ENCODE results near the gene EEFSEC.

EEFSEC gene

DNA sequence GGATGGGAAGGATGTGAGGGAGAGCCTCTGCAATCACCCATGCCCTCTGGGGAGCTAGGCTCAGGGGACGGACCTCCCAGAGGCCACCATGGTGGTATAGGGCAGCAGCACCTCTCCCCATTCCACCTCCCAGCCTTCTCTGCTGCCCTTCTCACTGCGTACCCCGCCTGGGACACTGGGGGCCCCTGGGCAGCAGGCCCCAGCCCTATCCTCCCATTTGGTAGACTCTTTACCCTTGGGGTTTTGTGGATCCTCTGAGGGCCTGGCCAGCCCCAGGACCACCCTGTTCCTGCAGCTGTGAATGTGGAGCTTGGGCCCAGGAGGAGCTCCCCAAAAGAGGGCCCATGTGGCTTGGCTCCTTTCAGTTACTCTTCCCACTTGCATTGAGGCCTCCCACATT, 181.5 kb downstream of the EEFSEC start:
- H3K4me1 ChIP-seq (ENCODE audit: control insufficient read depth, low read depth, low read length) = peaks cover 9% of the 10 kb centered on the region

DNA sequence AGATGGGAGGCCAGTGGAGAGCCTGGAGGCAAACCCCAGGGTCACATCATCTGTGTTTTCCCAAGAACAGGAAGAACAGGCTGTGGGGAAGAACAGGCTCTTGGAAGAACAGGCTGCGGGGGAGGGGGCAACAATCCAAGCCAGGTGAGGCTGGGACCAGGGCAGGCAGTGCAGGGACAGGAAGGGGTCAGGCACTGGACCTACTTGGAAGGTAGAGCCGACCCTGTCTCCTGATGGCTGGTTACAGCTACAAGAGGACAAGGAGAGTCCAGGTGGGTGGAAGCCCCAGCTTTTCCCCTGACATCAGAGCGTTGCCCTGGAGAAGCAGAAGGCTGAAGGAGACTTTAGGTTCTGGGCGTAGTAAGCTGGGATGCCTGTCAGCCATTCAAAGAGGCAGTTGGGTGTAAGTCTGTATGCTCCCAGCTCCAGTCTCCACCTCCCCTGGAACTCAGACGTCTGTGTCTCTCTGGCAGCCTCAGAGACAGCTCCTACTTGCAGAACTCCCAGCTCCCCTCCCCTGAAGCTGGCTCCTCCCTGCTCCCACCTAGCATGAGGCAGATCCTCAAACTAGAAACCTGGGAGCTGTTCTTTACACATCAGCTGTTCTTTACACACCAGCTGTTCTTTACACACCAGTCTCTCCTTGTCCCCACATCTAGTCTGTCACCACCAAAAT, 182.5 kb downstream of the EEFSEC start:
- no peaks in the 10 kb centered on the region for H3K27me3 ChIP-seq (ENCODE audit: control insufficient read depth, insufficient read depth, low read length)
- H3K36me3 ChIP-seq (ENCODE audit: control insufficient read depth, low read depth, low read length) = no peaks in the 10 kb centered on the region
- H3K4me3 ChIP-seq (ENCODE audit: low read length) = no peak overlapping the region
- no peak overlapping the region for H3K9ac ChIP-seq (ENCODE audit: low read length)
- H3K27ac ChIP-seq (ENCODE audit: low read length) = no peak overlapping the region
- H3K4me1 ChIP-seq (ENCODE audit: control insufficient read depth, low read depth, low read length) = peaks cover 9% of the 10 kb centered on the region
- no peaks in the 10 kb centered on the region for H3K9me3 ChIP-seq (ENCODE audit: control insufficient read depth, low read depth, low read length)

More for the DNA sequence above, 181.5 kb downstream of the EEFSEC start:
- Histone ChIP-seq H3K9me3 (ENCODE audit: control insufficient read depth, low read depth, low read length) (no peaks in the 10 kb centered on the region), H3K27me3 (ENCODE audit: control insufficient read depth, insufficient read depth, low read length) (no peaks in the 10 kb centered on the region), H3K9ac (ENCODE audit: low read length) (no peak overlapping the region), H3K4me3 (ENCODE audit: low read length) (no peak overlapping the region), H3K36me3 (ENCODE audit: control insufficient read depth, low read depth, low read length) (no peaks in the 10 kb centered on the region), H3K27ac (ENCODE audit: low read length) (no peak overlapping the region)

DNA sequence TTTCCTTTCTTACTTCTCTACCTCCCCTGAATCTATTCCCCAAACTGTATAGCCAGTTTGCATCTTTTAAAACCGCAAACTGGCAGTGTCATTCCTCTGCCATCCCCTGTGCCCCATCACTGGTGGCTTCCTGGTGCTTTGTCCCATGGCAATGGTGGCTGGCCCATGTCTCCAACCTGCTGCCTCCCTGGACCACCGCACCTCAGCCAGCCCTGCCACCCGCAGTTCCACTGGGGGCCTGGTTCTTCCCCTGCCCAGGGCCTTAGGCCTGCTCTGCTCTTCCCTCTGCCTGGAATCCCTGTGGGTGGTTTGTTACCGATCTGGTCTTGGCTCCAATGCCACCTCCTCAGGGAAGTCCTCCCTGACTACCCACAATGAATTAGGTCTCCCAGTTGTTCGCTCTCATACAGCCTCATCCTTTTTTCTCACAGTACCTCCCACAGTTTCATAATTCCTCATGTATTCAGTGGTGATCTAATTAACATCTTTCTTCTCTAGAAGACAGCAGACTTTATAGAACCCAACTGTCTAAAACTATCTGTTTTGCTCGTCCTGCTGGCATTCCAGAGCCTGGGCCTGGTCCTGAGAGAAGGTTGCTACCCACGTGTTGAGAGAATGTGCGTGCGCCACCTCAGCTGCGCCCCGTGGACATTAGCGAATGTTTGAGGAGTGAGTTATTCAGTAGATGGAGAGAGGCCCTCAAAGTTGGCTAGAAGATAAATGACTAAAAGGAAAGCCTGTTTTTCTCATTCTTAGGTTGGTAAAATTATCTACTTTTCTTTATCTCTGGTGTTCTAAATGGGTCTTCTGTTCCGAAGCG, 183.3 kb downstream of the EEFSEC start:
- peaks cover 9% of the 10 kb centered on the region for H3K4me1 ChIP-seq (ENCODE audit: control insufficient read depth, low read depth, low read length)
- no peaks in the 10 kb centered on the region for H3K36me3 ChIP-seq (ENCODE audit: control insufficient read depth, low read depth, low read length)
- no peaks in the 10 kb centered on the region for H3K27me3 ChIP-seq (ENCODE audit: control insufficient read depth, insufficient read depth, low read length)
- H3K4me3 ChIP-seq (ENCODE audit: low read length) = no peak overlapping the region
- no peaks in the 10 kb centered on the region for H3K9me3 ChIP-seq (ENCODE audit: control insufficient read depth, low read depth, low read length)
- no peak overlapping the region for H3K27ac ChIP-seq (ENCODE audit: low read length)
- no peak overlapping the region for H3K9ac ChIP-seq (ENCODE audit: low read length)

DNA sequence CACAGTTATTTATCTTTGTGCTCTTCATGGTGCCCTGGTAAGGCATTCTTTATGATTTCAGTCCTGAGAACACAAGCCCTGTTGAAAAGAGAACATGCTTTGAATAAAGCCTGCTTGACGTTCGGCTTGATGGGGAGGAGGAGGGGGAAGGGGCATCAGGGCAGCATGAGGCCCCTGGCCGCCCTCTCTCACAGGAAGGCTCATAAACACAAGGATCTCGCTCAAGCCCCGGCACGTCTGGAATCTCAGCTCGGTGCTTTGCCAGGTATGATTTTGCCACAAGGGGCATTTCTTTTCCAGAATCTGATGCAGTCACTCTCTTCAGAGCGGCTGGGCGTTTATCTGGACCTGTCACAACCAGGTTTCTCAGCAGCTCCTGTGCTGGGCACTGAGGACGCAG, 184.0 kb downstream of the EEFSEC start:
- no peak overlapping the region for H3K9ac ChIP-seq (ENCODE audit: low read length)
- H3K9me3 ChIP-seq (ENCODE audit: control insufficient read depth, low read depth, low read length) = no peaks in the 10 kb centered on the region
- no peaks in the 10 kb centered on the region for H3K36me3 ChIP-seq (ENCODE audit: control insufficient read depth, low read depth, low read length)
- no peaks in the 10 kb centered on the region for H3K27me3 ChIP-seq (ENCODE audit: control insufficient read depth, insufficient read depth, low read length)
- H3K4me3 ChIP-seq (ENCODE audit: low read length) = no peak overlapping the region
- H3K27ac ChIP-seq (ENCODE audit: low read length) = no peak overlapping the region
- H3K4me1 ChIP-seq (ENCODE audit: control insufficient read depth, low read depth, low read length) = peaks cover 9% of the 10 kb centered on the region

GRCh38 chr3:128338536-128339330, 185.5 kb downstream of the EEFSEC start:
- no peak overlapping the region for H3K9ac ChIP-seq (ENCODE audit: low read length)
- H3K4me3 ChIP-seq (ENCODE audit: low read length) = no peak overlapping the region
- H3K9me3 ChIP-seq (ENCODE audit: control insufficient read depth, low read depth, low read length) = no peaks in the 10 kb centered on the region
- H3K4me1 ChIP-seq (ENCODE audit: control insufficient read depth, low read depth, low read length) = peaks cover 9% of the 10 kb centered on the region
- H3K36me3 ChIP-seq (ENCODE audit: control insufficient read depth, low read depth, low read length) = no peaks in the 10 kb centered on the region
- H3K27ac ChIP-seq (ENCODE audit: low read length) = no peak overlapping the region
- no peaks in the 10 kb centered on the region for H3K27me3 ChIP-seq (ENCODE audit: control insufficient read depth, insufficient read depth, low read length)

DNA sequence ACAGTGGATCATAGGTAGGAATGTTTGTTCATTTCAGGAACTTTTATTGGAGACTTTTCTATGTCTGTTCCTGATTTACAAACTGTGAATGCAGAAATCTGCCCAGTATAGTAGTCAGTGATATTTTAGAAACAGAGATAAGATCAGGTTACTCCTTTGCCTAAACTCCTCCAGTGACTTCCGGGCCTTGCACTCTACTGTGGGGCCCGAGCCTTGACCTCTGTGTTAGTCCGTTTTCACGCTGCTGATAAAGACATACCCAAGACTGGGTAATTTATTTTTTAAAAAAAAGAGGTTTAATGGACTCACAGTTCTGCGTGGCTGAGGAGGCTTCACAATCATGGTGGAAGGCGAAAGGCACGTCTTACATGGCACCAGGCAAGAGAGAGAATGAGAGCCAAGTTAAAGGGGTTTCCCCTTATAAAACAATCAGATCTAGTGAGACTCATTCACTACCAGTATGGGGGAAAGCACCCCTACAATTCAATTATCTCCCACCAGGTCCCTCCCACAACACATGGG, 186.3 kb downstream of the EEFSEC start:
- no peak overlapping the region for H3K9ac ChIP-seq (ENCODE audit: low read length)

GRCh38 chr3:128340198-128340903, 187.1 kb downstream of the EEFSEC start:
- no peak overlapping the region for H3K27ac ChIP-seq (ENCODE audit: low read length)
- H3K27me3 ChIP-seq (ENCODE audit: control insufficient read depth, insufficient read depth, low read length) = no peaks in the 10 kb centered on the region
- H3K9me3 ChIP-seq (ENCODE audit: control insufficient read depth, low read depth, low read length) = no peaks in the 10 kb centered on the region
- no peak overlapping the region for H3K4me3 ChIP-seq (ENCODE audit: low read length)
- no peaks in the 10 kb centered on the region for H3K36me3 ChIP-seq (ENCODE audit: control insufficient read depth, low read depth, low read length)
- H3K9ac ChIP-seq (ENCODE audit: low read length) = no peak overlapping the region
- peaks cover 7% of the 10 kb centered on the region for H3K4me1 ChIP-seq (ENCODE audit: control insufficient read depth, low read depth, low read length)

More for the DNA sequence above, 186.3 kb downstream of the EEFSEC start:
- H3K9me3 ChIP-seq (ENCODE audit: control insufficient read depth, low read depth, low read length) = no peaks in the 10 kb centered on the region
- peaks cover 9% of the 10 kb centered on the region for H3K4me1 ChIP-seq (ENCODE audit: control insufficient read depth, low read depth, low read length)
- no peaks in the 10 kb centered on the region for H3K27me3 ChIP-seq (ENCODE audit: control insufficient read depth, insufficient read depth, low read length)
- no peak overlapping the region for H3K4me3 ChIP-seq (ENCODE audit: low read length)
- no peaks in the 10 kb centered on the region for H3K36me3 ChIP-seq (ENCODE audit: control insufficient read depth, low read depth, low read length)
- H3K27ac ChIP-seq (ENCODE audit: low read length) = no peak overlapping the region

DNA sequence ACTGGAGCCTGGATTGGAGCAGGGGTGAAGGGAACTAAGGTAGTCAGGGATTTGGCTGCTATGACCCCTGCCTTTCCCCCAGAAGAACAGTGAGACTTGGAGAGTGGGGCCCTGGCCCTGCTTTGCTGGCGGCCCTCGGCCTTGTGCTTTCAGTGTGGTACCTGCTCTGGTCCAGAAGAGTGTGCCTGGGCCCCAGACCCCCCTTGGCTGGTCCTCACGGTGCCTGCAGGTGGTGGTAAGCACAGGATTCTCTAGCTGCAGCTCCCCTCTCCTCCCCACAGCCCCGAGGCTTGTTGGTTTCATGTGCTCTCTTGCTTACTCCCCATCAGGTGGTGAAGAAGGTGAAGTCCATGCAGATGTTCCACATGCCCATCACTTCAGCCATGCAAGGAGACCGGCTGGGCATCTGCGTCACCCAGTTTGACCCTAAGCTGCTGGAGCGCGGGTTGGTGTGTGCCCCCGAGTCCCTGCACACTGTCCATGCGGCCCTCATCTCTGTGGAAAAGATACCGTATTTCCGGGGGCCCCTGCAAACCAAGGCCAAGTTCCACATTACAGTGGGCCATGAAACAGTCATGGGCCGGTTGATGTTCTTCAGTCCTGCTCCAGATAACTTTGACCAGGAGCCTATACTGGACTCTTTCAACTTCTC, 187.7 kb downstream of the EEFSEC start:
- H3K9me3 ChIP-seq (ENCODE audit: control insufficient read depth, low read depth, low read length) = no peaks in the 10 kb centered on the region
- H3K36me3 ChIP-seq (ENCODE audit: control insufficient read depth, low read depth, low read length) = no peaks in the 10 kb centered on the region
- H3K4me3 ChIP-seq (ENCODE audit: low read length) = no peak overlapping the region
- H3K4me1 ChIP-seq (ENCODE audit: control insufficient read depth, low read depth, low read length) = no peaks in the 10 kb centered on the region
- no peaks in the 10 kb centered on the region for H3K27me3 ChIP-seq (ENCODE audit: control insufficient read depth, insufficient read depth, low read length)
- no peak overlapping the region for H3K9ac ChIP-seq (ENCODE audit: low read length)
- H3K27ac ChIP-seq (ENCODE audit: low read length) = no peak overlapping the region

- H3K27me3 ChIP-seq (ENCODE audit: control insufficient read depth, insufficient read depth, low read length) = no peaks in the 10 kb centered on the region
- H3K4me3 ChIP-seq (ENCODE audit: low read length) = no peak overlapping the region
- H3K27ac ChIP-seq (ENCODE audit: low read length) = no peak overlapping the region
- no peaks in the 10 kb centered on the region for H3K4me1 ChIP-seq (ENCODE audit: control insufficient read depth, low read depth, low read length)
- no peaks in the 10 kb centered on the region for H3K9me3 ChIP-seq (ENCODE audit: control insufficient read depth, low read depth, low read length)
- H3K9ac ChIP-seq (ENCODE audit: low read length) = no peak overlapping the region
- no peaks in the 10 kb centered on the region for H3K36me3 ChIP-seq (ENCODE audit: control insufficient read depth, low read depth, low read length)
Observed at GRCh38 chr3:128341659-128342395, 188.5 kb downstream of the EEFSEC start.

- Histone ChIP-seq H3K4me1 (ENCODE audit: control insufficient read depth, low read depth, low read length) (no peaks in the 10 kb centered on the region), H3K27me3 (ENCODE audit: control insufficient read depth, insufficient read depth, low read length) (no peaks in the 10 kb centered on the region), H3K27ac (ENCODE audit: low read length) (no peak overlapping the region), H3K9me3 (ENCODE audit: control insufficient read depth, low read depth, low read length) (no peaks in the 10 kb centered on the region), H3K36me3 (ENCODE audit: control insufficient read depth, low read depth, low read length) (no peaks in the 10 kb centered on the region), H3K9ac (ENCODE audit: low read length) (no peak overlapping the region), H3K4me3 (ENCODE audit: low read length) (no peak overlapping the region)
Observed at GRCh38 chr3:128342701-128343180, 189.5 kb downstream of the EEFSEC start.

Measured in iPS-18a (cell line).